Panc1 (cell line): Measurements from ENCODE around the gene SPDYC. TPM values are rescaled to one million over a fixed set of nuclear protein-coding genes. Genes with fewer than 3 reads are reported as not detected.

Experiments used
- ATAC-seq: fragments of 200-7000 bp; cut with Tn5 transposase; 2 replicates; pipeline ENCODE4 v1.9.1; 2020; ENCODE audit warnings: mild to moderate bottlenecking, moderate library complexity
- BruUV-seq: library from RNA; stranded (reverse); fragments of 400-500 nt; replicated peaks from 2 replicates; lab custom pipeline; 2021; lab: Mats Ljungman, UMichigan
- CTCF ChIA-PET: fragments of 300-600 bp; sonication (Branson Sonifier 250); formaldehyde crosslinking; loops from one replicate; lab custom pipeline; 2022; ENCODE audit warnings: antibody characterized with exemption; lab: Charles Lee
- POLR2A ChIA-PET: fragments of 300-600 bp; sonication (Branson Sonifier 250); formaldehyde crosslinking; loops from one replicate; lab custom pipeline; 2022; ENCODE audit warnings: antibody characterized with exemption; lab: Charles Lee
- DNase-seq: peaks from one replicate; pipeline ENCODE4 v3.0.0-alpha.2; 2010; ENCODE audit warnings: low read depth, low spot score
- H3K27ac ChIP-seq: 2 replicates; pipeline ENCODE4 v1.5.1; 2011; ENCODE audit warnings: mild to moderate bottlenecking, low read length, inconsistent platforms
- H3K27me3 ChIP-seq: fragments of 200-500 bp; sonication (Bioruptor generic); 2 replicates; pipeline ENCODE4 v1.6.0; 2014; ENCODE audit warnings: low read length, inconsistent platforms; ENCODE audit not compliant: control insufficient read depth, insufficient read depth
- H3K36me3 ChIP-seq: fragments of 200-500 bp; sonication (Bioruptor generic); 2 replicates; pipeline ENCODE4 v1.5.1; 2014; ENCODE audit warnings: inconsistent platforms, mild to moderate bottlenecking, low read length, moderate library complexity; ENCODE audit not compliant: control insufficient read depth, insufficient read depth
- H3K4me1 ChIP-seq: 2 replicates; pipeline ENCODE4 v1.5.1; 2011; ENCODE audit warnings: inconsistent platforms, mild to moderate bottlenecking, low read length, moderate library complexity; ENCODE audit not compliant: control insufficient read depth, insufficient read depth
- H3K4me3 ChIP-seq, 2 experiments: 2 replicates each; pipeline ENCODE4 v1.5.1; 2011 to 2012; ENCODE audit warnings: low read depth in 2 of 2, low read length in 2 of 2, mild to moderate bottlenecking in 2 of 2, inconsistent platforms in 1 of 2, moderate library complexity in 1 of 2
- H3K9me3 ChIP-seq: fragments of 200-500 bp; sonication (Bioruptor generic); 2 replicates; pipeline ENCODE4 v1.5.1; 2014; ENCODE audit warnings: low read depth, mild to moderate bottlenecking, inconsistent platforms, low read length, moderate library complexity; ENCODE audit not compliant: control insufficient read depth, insufficient read depth
- CTCF ChIP-seq: fragments of 450-650 bp; IDR thresholded peaks from 2 replicates; pipeline ENCODE4 v1.5.1; 2017; ENCODE audit warnings: mild to moderate bottlenecking
- POLR2AphosphoS5 ChIP-seq: IDR thresholded peaks from 2 replicates; pipeline ENCODE4 v1.6.1; 2012; ENCODE audit warnings: mild to moderate bottlenecking, low read depth, low read length, moderate library complexity
- REST ChIP-seq, 2 experiments: IDR thresholded peaks; 2 replicates each; pipeline ENCODE4 v1.6.1; 2011 to 2012; ENCODE audit warnings: low read depth in 2 of 2, control low read depth in 1 of 2, low read length in 1 of 2, mild to moderate bottlenecking in 1 of 2, moderate library complexity in 1 of 2; ENCODE audit not compliant: insufficient read depth in 1 of 2
- SIN3A ChIP-seq: IDR thresholded peaks from 2 replicates; pipeline ENCODE4 v1.6.1; 2012; ENCODE audit warnings: low read depth, mild to moderate bottlenecking, low read length, moderate library complexity, borderline replicate concordance; ENCODE audit not compliant: insufficient read depth
- TCF7L2 ChIP-seq: IDR thresholded peaks from 2 replicates; pipeline ENCODE4 v1.6.1; 2011; ENCODE audit warnings: mild to moderate bottlenecking, low read depth, low read length, inconsistent platforms
- in situ Hi-C: cut with HindIII; loops from 2 replicates; pipeline ENCODE4 v1.10.0; 2016; ENCODE audit warnings: low sequenced_read_pairs, low pct_unique_long_range_greater_than_20kb
- intact Hi-C: fragments of 100-400 bp; cut with micrococcal nuclease; formaldehyde crosslinking; loops from one replicate; pipeline ENCODE4 v1.10.0; 2022; ENCODE audit not compliant: unreplicated experiment
- total RNA-seq: library from RNA; stranded (reverse); gene quantifications from one replicate; pipeline ENCODE4 v1.2.1, GENCODE V29; 2021; ENCODE audit not compliant: unreplicated experiment

Gene SPDYC
- total RNA-seq, 1 experiment from 2014 or later: not detected

- TF ChIP-seq TCF7L2: no peak
- no peak for TF ChIP-seq CTCF
- TF ChIP-seq REST (IDR thresholded peaks at IDR 0.05; ENCODE audit: insufficient read depth in 1 of 2, low read depth in 2 of 2, low read length in 1 of 2): no peak
- no peak for TF ChIP-seq SIN3A
- no peak for TF ChIP-seq POLR2AphosphoS5
- ATAC-seq: peak; percentile 47
- no peaks in the 10 kb centered on the region for H3K27me3 ChIP-seq
- ChIA-PET POLR2A (no interaction called here), CTCF (no interaction called here)
- no TSS peak for BruUV-seq
- peaks cover 8% of the 10 kb centered on the region; the same call in 1 of the 2 replicates for H3K4me1 ChIP-seq
- peaks cover 6% of the 10 kb centered on the region for H3K36me3 ChIP-seq
- H3K9me3 ChIP-seq: no peaks in the 10 kb centered on the region
- no peak overlapping the region for H3K27ac ChIP-seq
- in situ Hi-C loops (no loop called here), intact Hi-C loops (no loop called here)
- DNase-seq: no peak
- H3K4me3 ChIP-seq: no peak overlapping the region
Observed at GRCh38 chr11:65213322-65214211, 43.5 kb downstream of the SPDYC start.

- ChIA-PET POLR2A (no interaction called here), CTCF (no interaction called here)
- Histone ChIP-seq H3K27ac (no peak overlapping the region), H3K27me3 (no peaks in the 10 kb centered on the region), H3K4me3 (no peak overlapping the region), H3K36me3 (peaks cover 3% of the 10 kb centered on the region; the same call in 1 of the 2 replicates), H3K4me1 (peaks cover 8% of the 10 kb centered on the region; the same call in 1 of the 2 replicates), H3K9me3 (no peaks in the 10 kb centered on the region)
- intact Hi-C loops (no loop called here), in situ Hi-C loops (no loop called here)
- ATAC-seq: no peak
- no peak for TF ChIP-seq CTCF
- TF ChIP-seq TCF7L2: no peak
- TF ChIP-seq SIN3A: no peak
- no peak for TF ChIP-seq REST (IDR thresholded peaks at IDR 0.05; ENCODE audit: insufficient read depth in 1 of 2, low read depth in 2 of 2, low read length in 1 of 2)
- peak; percentile 2; the same call in 1 of the 2 replicates for TF ChIP-seq POLR2AphosphoS5
- no peak for DNase-seq
- BruUV-seq: no TSS peak
Observed at GRCh38 chr11:65214212-65214845, 44.3 kb downstream of the SPDYC start.
